Measurements from ENCODE around the gene OR6K3. TPM values are rescaled to one million over a fixed set of nuclear protein-coding genes. Genes with fewer than 3 reads are reported as not detected.

OR6K3 gene
- polyA plus RNA-seq, 2 donors = not detected

GRCh38 chr1:158719664-158720063 is 856 bp downstream of the OR6K3 start:
- Histone ChIP-seq H3K27ac (ENCODE audit: low read depth in 2 of 2, low read length in 1 of 2) (no peak overlapping the region), H3K9me3 (ENCODE audit: control insufficient read depth in 2 of 2, insufficient read depth in 1 of 2, low read depth in 1 of 2, low read length in 1 of 2) (no peaks in the 10 kb centered on the region), H3K36me3 (ENCODE audit: control insufficient read depth in 2 of 2, insufficient read depth in 2 of 2, low read length in 1 of 2) (no peaks in the 10 kb centered on the region), H3K4me3 (ENCODE audit: low read depth in 1 of 2, low read length in 2 of 2) (no peak overlapping the region), H3K27me3 (ENCODE audit: control insufficient read depth in 1 of 2, insufficient read depth in 2 of 2, low read length in 2 of 2) (no peaks in the 10 kb centered on the region), H3K4me1 (ENCODE audit: control insufficient read depth in 2 of 2, insufficient read depth in 2 of 2, low read length in 1 of 2) (no peaks in the 10 kb centered on the region)
- 48 to 57% methylated on average over 3 of the region's 3 CpGs for WGBS, 2 donors

- no peaks in the 10 kb centered on the region for H3K27me3 ChIP-seq (ENCODE audit: control insufficient read depth in 1 of 2, insufficient read depth in 2 of 2, low read length in 2 of 2)
- H3K27ac ChIP-seq (ENCODE audit: low read depth in 2 of 2, low read length in 1 of 2) = no peak overlapping the region
- no peaks in the 10 kb centered on the region for H3K9me3 ChIP-seq (ENCODE audit: control insufficient read depth in 2 of 2, insufficient read depth in 1 of 2, low read depth in 1 of 2, low read length in 1 of 2)
- H3K36me3 ChIP-seq (ENCODE audit: control insufficient read depth in 2 of 2, insufficient read depth in 2 of 2, low read length in 1 of 2) = no peaks in the 10 kb centered on the region
- H3K4me1 ChIP-seq (ENCODE audit: control insufficient read depth in 2 of 2, insufficient read depth in 2 of 2, low read length in 1 of 2) = no peaks in the 10 kb centered on the region
- H3K4me3 ChIP-seq (ENCODE audit: low read depth in 1 of 2, low read length in 2 of 2) = no peak overlapping the region
- WGBS, 2 donors = 77 to 85% methylated on average over 6 of the region's 6 CpGs
Measured at GRCh38 chr1:158717344-158717743, 3.2 kb downstream of the OR6K3 start.

GRCh38 chr1:158716335-158716734 is 4.2 kb downstream of the OR6K3 start:
- H3K36me3 ChIP-seq (ENCODE audit: control insufficient read depth in 2 of 2, insufficient read depth in 2 of 2, low read length in 1 of 2) = no peaks in the 10 kb centered on the region
- no peak overlapping the region for H3K27ac ChIP-seq (ENCODE audit: low read depth in 2 of 2, low read length in 1 of 2)
- no peak overlapping the region for H3K4me3 ChIP-seq (ENCODE audit: low read depth in 1 of 2, low read length in 2 of 2)
- no peaks in the 10 kb centered on the region for H3K9me3 ChIP-seq (ENCODE audit: control insufficient read depth in 2 of 2, insufficient read depth in 1 of 2, low read depth in 1 of 2, low read length in 1 of 2)
- 66 to 70% methylated on average over 1 of the region's 1 CpG for WGBS, 2 donors
- H3K27me3 ChIP-seq (ENCODE audit: control insufficient read depth in 1 of 2, insufficient read depth in 2 of 2, low read length in 2 of 2) = no peaks in the 10 kb centered on the region
- no peaks in the 10 kb centered on the region for H3K4me1 ChIP-seq (ENCODE audit: control insufficient read depth in 2 of 2, insufficient read depth in 2 of 2, low read length in 1 of 2)

GRCh38 chr1:158714754-158715153 is 5.8 kb downstream of the OR6K3 start:
- Histone ChIP-seq H3K9me3 (ENCODE audit: control insufficient read depth in 2 of 2, insufficient read depth in 1 of 2, low read depth in 1 of 2, low read length in 1 of 2) (no peaks in the 10 kb centered on the region), H3K27ac (ENCODE audit: low read depth in 2 of 2, low read length in 1 of 2) (no peak overlapping the region), H3K4me1 (ENCODE audit: control insufficient read depth in 2 of 2, insufficient read depth in 2 of 2, low read length in 1 of 2) (no peaks in the 10 kb centered on the region), H3K27me3 (ENCODE audit: control insufficient read depth in 1 of 2, insufficient read depth in 2 of 2, low read length in 2 of 2) (no peaks in the 10 kb centered on the region), H3K4me3 (ENCODE audit: low read depth in 1 of 2, low read length in 2 of 2) (no peak overlapping the region), H3K36me3 (ENCODE audit: control insufficient read depth in 2 of 2, insufficient read depth in 2 of 2, low read length in 1 of 2) (no peaks in the 10 kb centered on the region)
- 20 to 29% methylated on average over 1 of the region's 1 CpG for WGBS, 2 donors

GRCh38 chr1:158711098-158711497 is 9.4 kb downstream of the OR6K3 start:
- no peak overlapping the region for H3K27ac ChIP-seq (ENCODE audit: low read depth in 2 of 2, low read length in 1 of 2)
- H3K4me1 ChIP-seq (ENCODE audit: control insufficient read depth in 2 of 2, insufficient read depth in 2 of 2, low read length in 1 of 2) = no peaks in the 10 kb centered on the region
- 57 to 67% methylated on average over 4 of the region's 4 CpGs for WGBS, 2 donors
- no peak overlapping the region for H3K4me3 ChIP-seq (ENCODE audit: low read depth in 1 of 2, low read length in 2 of 2)
- no peaks in the 10 kb centered on the region for H3K9me3 ChIP-seq (ENCODE audit: control insufficient read depth in 2 of 2, insufficient read depth in 1 of 2, low read depth in 1 of 2, low read length in 1 of 2)
- H3K36me3 ChIP-seq (ENCODE audit: control insufficient read depth in 2 of 2, insufficient read depth in 2 of 2, low read length in 1 of 2) = no peaks in the 10 kb centered on the region
- no peaks in the 10 kb centered on the region for H3K27me3 ChIP-seq (ENCODE audit: control insufficient read depth in 1 of 2, insufficient read depth in 2 of 2, low read length in 2 of 2)

- Histone ChIP-seq H3K4me1 (ENCODE audit: control insufficient read depth in 2 of 2, insufficient read depth in 2 of 2, low read length in 1 of 2) (no peaks in the 10 kb centered on the region), H3K36me3 (ENCODE audit: control insufficient read depth in 2 of 2, insufficient read depth in 2 of 2, low read length in 1 of 2) (no peaks in the 10 kb centered on the region), H3K9me3 (ENCODE audit: control insufficient read depth in 2 of 2, insufficient read depth in 1 of 2, low read depth in 1 of 2, low read length in 1 of 2) (no peaks in the 10 kb centered on the region), H3K27ac (ENCODE audit: low read depth in 2 of 2, low read length in 1 of 2) (no peak overlapping the region), H3K27me3 (ENCODE audit: control insufficient read depth in 1 of 2, insufficient read depth in 2 of 2, low read length in 2 of 2) (no peaks in the 10 kb centered on the region), H3K4me3 (ENCODE audit: low read depth in 1 of 2, low read length in 2 of 2) (no peak overlapping the region)
- WGBS, 2 donors = 64 to 75% methylated on average over 2 of the region's 2 CpGs
Measured at GRCh38 chr1:158706096-158706495, 14.4 kb downstream of the OR6K3 start.

GRCh38 chr1:158700552-158700951 is 20.0 kb downstream of the OR6K3 start, which contains the start of gene OR6K2:
TSS of gene OR6K2 (minus strand) at chr1:158700652. CDS start at chr1:158700652, 0 bp downstream.
- Histone ChIP-seq H3K27me3 (ENCODE audit: control insufficient read depth in 1 of 2, insufficient read depth in 2 of 2, low read length in 2 of 2) (no peaks in the 10 kb centered on the region), H3K36me3 (ENCODE audit: control insufficient read depth in 2 of 2, insufficient read depth in 2 of 2, low read length in 1 of 2) (no peaks in the 10 kb centered on the region), H3K9me3 (ENCODE audit: control insufficient read depth in 2 of 2, insufficient read depth in 1 of 2, low read depth in 1 of 2, low read length in 1 of 2) (no peaks in the 10 kb centered on the region), H3K27ac (ENCODE audit: low read depth in 2 of 2, low read length in 1 of 2) (no peak within 1 kb of the TSS), H3K4me1 (ENCODE audit: control insufficient read depth in 2 of 2, insufficient read depth in 2 of 2, low read length in 1 of 2) (no peaks in the 10 kb centered on the region), H3K4me3 (ENCODE audit: low read depth in 1 of 2, low read length in 2 of 2) (no peak within 1 kb of the TSS)
- WGBS, 2 donors = 80 to 81% methylated on average over 4 of the region's 4 CpGs

- Histone ChIP-seq H3K4me3 (ENCODE audit: low read depth in 1 of 2, low read length in 2 of 2) (no peak overlapping the region), H3K36me3 (ENCODE audit: control insufficient read depth in 2 of 2, insufficient read depth in 2 of 2, low read length in 1 of 2) (no peaks in the 10 kb centered on the region), H3K27me3 (ENCODE audit: control insufficient read depth in 1 of 2, insufficient read depth in 2 of 2, low read length in 2 of 2) (no peaks in the 10 kb centered on the region), H3K27ac (ENCODE audit: low read depth in 2 of 2, low read length in 1 of 2) (no peak overlapping the region), H3K4me1 (ENCODE audit: control insufficient read depth in 2 of 2, insufficient read depth in 2 of 2, low read length in 1 of 2) (no peaks in the 10 kb centered on the region), H3K9me3 (ENCODE audit: control insufficient read depth in 2 of 2, insufficient read depth in 1 of 2, low read depth in 1 of 2, low read length in 1 of 2) (no peaks in the 10 kb centered on the region)
- 73 to 81% methylated on average over 2 of the region's 2 CpGs for WGBS, 2 donors
Measured at GRCh38 chr1:158694596-158694995, 25.9 kb downstream of the OR6K3 start.

GRCh38 chr1:158692356-158692755 is 28.2 kb downstream of the OR6K3 start:
- Histone ChIP-seq H3K4me3 (ENCODE audit: low read depth in 1 of 2, low read length in 2 of 2) (no peak overlapping the region), H3K27ac (ENCODE audit: low read depth in 2 of 2, low read length in 1 of 2) (no peak overlapping the region), H3K27me3 (ENCODE audit: control insufficient read depth in 1 of 2, insufficient read depth in 2 of 2, low read length in 2 of 2) (no peaks in the 10 kb centered on the region), H3K9me3 (ENCODE audit: control insufficient read depth in 2 of 2, insufficient read depth in 1 of 2, low read depth in 1 of 2, low read length in 1 of 2) (no peaks in the 10 kb centered on the region), H3K36me3 (ENCODE audit: control insufficient read depth in 2 of 2, insufficient read depth in 2 of 2, low read length in 1 of 2) (no peaks in the 10 kb centered on the region), H3K4me1 (ENCODE audit: control insufficient read depth in 2 of 2, insufficient read depth in 2 of 2, low read length in 1 of 2) (no peaks in the 10 kb centered on the region)

- Histone ChIP-seq H3K9me3 (ENCODE audit: control insufficient read depth in 2 of 2, insufficient read depth in 1 of 2, low read depth in 1 of 2, low read length in 1 of 2) (no peaks in the 10 kb centered on the region), H3K27me3 (ENCODE audit: control insufficient read depth in 1 of 2, insufficient read depth in 2 of 2, low read length in 2 of 2) (no peaks in the 10 kb centered on the region), H3K4me1 (ENCODE audit: control insufficient read depth in 2 of 2, insufficient read depth in 2 of 2, low read length in 1 of 2) (no peaks in the 10 kb centered on the region), H3K27ac (ENCODE audit: low read depth in 2 of 2, low read length in 1 of 2) (no peak overlapping the region), H3K4me3 (ENCODE audit: low read depth in 1 of 2, low read length in 2 of 2) (no peak overlapping the region), H3K36me3 (ENCODE audit: control insufficient read depth in 2 of 2, insufficient read depth in 2 of 2, low read length in 1 of 2) (no peaks in the 10 kb centered on the region)
Measured at GRCh38 chr1:158691907-158692306, 28.6 kb downstream of the OR6K3 start.
